NOMO-1 (cell line): ENCODE measurements around the gene MEIOB.

Experiments used
- DNase-seq, 2 experiments: peaks; one replicate each; lab custom pipeline; 2025; ENCODE audit not compliant: unreplicated experiment in 2 of 2; lab: John Stamatoyannopoulos, UW

The MEIOB gene

GRCh38 chr16:1789643-1790045, 82.3 kb downstream of the MEIOB start:
- no peak for DNase-seq

DNA sequence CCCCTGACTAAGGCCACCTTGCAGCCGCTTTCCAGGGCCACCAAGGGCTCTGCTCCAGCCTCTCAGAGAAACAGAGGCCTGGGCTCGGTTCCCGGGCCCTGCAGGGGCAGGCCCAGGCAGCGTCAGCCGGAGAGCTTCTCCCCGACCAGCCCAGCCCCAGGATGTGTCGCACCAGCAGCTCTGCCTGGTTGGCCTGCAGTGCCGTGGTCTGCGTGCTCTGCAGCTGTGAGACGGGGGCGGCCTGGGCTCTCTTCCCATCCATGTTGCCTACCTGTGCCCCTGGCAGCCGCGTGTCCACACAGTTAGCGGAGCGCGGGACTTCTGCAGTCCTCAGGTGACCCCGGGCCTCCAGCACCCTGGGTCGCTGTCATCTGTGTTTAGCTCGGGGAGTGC, 83.3 kb downstream of the MEIOB start:
- no peak for DNase-seq

DNA sequence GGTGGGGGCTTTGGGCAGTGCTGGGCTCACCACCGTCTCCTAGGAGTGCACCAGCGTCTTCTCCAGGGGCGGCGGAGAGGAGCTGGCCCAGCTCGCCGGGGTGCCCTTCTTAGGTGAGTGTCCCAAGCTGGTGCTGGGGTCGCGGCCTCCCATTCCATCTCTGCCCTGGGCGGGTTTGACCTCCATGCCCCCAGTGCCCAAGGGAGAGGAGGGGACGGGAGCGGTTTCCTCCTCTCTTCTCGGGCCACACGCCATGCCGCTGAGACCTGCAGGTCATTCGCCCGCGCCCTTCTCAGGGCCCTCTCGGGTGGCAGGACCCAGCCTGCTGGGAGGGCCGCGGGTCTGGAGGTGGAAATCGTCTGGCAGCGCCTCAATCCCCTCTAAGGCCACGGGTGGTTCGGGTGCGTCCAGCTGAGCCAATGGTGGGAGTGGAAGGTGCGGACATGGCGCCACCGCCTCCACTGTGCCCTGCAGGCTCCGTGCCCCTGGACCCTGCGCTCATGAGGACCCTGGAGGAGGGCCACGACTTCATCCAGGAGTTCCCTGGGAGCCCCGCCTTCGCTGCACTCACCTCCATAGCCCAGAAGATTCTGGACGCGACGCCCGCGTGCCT, 83.8 kb downstream of the MEIOB start:
- DNase-seq, result no peak

GRCh38 chr16:1787322-1788094, 84.5 kb downstream of the MEIOB start:
- no peak for DNase-seq

DNA sequence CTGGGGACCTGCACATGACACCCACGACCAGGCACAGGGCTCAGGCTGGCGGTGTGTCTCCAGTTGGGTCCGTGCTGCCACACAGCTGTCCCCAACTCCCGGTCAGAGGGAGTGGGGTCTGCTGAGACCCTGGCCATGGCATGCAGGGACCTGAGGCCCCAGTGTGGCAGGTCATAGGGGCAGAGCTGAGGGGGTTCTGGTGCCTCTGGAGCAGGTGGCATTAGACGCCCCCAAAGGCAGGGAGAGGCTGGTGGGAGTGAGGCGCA, 85.0 kb downstream of the MEIOB start:
- DNase-seq, result no peak

DNA sequence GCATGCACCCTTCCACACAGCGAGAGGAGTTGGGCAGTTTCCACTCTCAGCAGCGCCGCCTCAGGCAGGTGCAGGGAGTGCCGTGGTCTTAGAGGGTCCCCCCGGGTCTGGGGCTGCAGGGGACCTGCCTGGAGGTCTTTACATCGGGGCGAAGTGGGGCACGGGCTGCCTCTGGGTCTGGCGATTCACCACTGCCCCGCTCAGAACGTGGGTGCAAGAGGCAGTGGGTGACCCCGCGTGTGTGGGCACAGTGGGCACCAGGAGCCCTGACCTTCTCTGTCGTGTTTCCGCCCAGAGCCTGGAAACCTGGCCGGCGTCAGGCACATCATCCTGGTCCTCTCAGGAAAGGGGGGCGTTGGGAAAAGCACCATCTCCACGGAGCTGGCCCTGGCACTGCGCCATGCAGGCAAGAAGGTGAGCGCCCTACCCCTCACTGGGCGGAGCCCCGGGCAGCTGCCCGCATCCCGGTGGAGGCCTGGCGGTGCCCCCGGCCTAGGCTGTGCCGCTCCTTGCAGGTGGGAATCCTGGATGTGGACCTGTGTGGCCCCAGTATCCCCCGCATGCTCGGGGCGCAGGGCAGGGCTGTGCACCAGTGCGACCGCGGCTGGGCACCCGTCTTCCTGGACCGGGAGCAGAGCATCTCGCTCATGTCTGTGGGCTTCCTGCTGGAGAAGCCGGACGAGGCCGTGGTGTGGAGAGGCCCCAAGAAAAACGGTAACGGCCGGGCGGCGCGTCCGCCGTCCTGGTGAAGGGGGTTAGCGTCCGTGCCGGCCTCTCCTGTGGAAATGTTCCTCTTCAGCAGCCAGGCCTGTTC, 85.5 kb downstream of the MEIOB start:
- no peak for DNase-seq

DNA sequence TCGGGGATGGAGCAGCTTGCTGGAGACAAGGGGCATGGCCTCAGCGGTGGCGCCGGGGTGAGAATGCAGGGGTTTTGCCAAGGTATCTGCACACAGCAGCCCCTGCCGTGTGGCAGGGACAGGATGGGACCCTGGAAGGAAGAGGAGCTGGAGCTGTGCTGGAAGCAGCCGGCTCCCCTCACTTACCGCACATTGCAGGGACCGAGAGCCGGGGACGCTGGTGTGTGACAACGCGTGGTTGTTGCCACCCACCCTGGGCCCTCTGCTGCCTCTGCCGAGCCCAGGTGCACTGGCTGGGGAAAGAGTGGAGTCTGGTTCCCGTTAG, 86.2 kb downstream of the MEIOB start:
- DNase-seq, result no peak

GRCh38 chr16:1784977-1785845, 86.8 kb downstream of the MEIOB start:
- DNase-seq, result no peak
